VCaP (cell line): ENCODE results near the gene NEDD4L.
A peak's percentile ranks its signal among the peaks of the same experiment; 100 is the strongest.

Experiments
- H3K27ac ChIP-seq: fragments of 450-650 bp; 2 replicates; pipeline ENCODE4 v1.5.1; 2017
- CTCF ChIP-seq: fragments of 450-650 bp; conservative IDR thresholded peaks from 2 replicates; pipeline ENCODE4 v1.5.1; 2017; ENCODE audit warnings: mild to moderate bottlenecking, moderate library complexity

The NEDD4L gene

GRCh38 chr18:58135701-58136331, 91.8 kb downstream of the NEDD4L start:
- H3K27ac ChIP-seq, result no peak overlapping the region

GRCh38 chr18:58136879-58137278, 92.9 kb downstream of the NEDD4L start:
- TF ChIP-seq CTCF, result no peak
- H3K27ac ChIP-seq, result no peak overlapping the region

More at GRCh38 chr18:58135701-58136331, 91.8 kb downstream of the NEDD4L start:
- TF ChIP-seq CTCF, result peak; percentile 78

GRCh38 chr18:58139459-58140386, 95.7 kb downstream of the NEDD4L start:
- peak overlapping the region; percentile 93 for H3K27ac ChIP-seq
- no peak for TF ChIP-seq CTCF

GRCh38 chr18:58140387-58141325, 96.6 kb downstream of the NEDD4L start:
- H3K27ac ChIP-seq, result peak overlapping the region; percentile 93
- peak; percentile 54 for TF ChIP-seq CTCF

GRCh38 chr18:58143386-58143785, 99.4 kb downstream of the NEDD4L start:
- H3K27ac ChIP-seq, result peak overlapping the region; percentile 93
- TF ChIP-seq CTCF, result no peak

- peak overlapping the region; percentile 93 for H3K27ac ChIP-seq
- TF ChIP-seq CTCF, result no peak
Observed at GRCh38 chr18:58144106-58144505, 100.1 kb downstream of the NEDD4L start.
